ENCODE data around the gene KHDRBS2.

GRCh38 chr6:62286470-62286843 is 432 bp upstream of the KHDRBS2 start:
- TF ChIP-seq CTCF (IDR thresholded peaks at IDR 0.05) (no peak), POLR2AphosphoS5 (IDR thresholded peaks at IDR 0.05; ENCODE audit: insufficient read depth in 1 of 2, low read depth in 1 of 2) (no peak), POLR2A (IDR thresholded peaks at IDR 0.05) (no peak)
